HS-5 (cell line): Measurements from ENCODE around the gene RALGPS1.
A peak's percentile ranks its signal among the peaks of the same experiment; 100 is the strongest.

ENCODE experiments used
- DNase-seq: peaks from one replicate; pipeline ENCODE4 v3.0.0-alpha.2; 2012; ENCODE audit warnings: low read depth

RALGPS1 gene

DNA sequence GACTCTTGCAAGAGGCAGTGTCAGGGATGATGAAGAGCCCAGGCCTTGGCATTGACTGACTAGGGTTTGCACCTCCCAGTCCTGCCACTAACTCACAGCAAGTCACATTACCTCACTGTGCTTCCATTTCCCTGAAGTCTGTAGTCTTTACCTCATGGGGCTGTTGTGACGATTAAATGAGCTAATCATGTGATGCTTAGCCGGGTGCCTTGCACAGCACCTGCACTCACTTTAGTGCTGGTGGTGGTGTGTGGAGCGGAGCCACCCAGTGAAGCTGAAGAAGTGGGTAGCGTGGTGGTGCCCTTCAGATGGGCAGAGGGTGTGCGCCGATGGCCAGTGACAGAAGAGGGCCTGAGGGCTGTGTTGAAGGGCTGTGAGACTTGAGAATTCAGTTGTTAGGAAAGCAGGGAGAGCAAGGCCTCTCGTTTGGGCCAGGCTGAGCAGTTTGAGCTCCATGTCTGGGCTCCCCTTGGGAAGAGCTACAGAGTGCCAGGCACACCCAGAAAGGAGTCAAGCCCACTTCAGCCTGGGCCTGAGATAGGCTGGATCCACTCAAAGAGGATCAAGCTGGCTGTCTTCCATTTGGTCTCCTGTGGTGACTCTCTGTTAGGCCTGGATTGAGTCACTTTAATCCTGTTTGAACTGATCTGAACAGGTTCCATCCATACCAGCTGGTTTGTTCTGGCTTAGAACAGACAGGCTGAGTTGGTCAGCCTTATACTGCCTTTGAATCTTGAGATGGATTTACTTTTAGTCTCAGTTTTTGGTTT lies 42.5 kb downstream of the RALGPS1 start:
- DNase-seq: peak; percentile 9

DNA sequence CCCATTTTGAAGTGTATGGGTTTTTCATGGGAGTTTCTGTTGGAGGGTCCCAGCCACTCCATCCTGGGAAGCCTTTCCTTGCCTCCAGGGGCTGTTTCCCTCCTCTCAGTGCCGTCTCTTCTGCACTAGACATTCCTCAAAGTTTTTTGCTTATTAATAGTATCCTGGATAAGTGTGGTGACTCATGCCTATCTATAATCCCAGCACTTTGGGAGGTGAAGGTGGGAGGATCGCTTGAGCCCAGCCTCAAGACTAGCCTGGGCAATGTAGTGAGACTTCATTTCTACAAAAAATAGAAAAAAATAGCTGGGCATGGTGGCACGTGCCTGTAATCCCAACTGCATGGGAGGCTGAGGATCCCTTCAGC lies 43.1 kb downstream of the RALGPS1 start:
- peak; percentile 29 for DNase-seq

DNA sequence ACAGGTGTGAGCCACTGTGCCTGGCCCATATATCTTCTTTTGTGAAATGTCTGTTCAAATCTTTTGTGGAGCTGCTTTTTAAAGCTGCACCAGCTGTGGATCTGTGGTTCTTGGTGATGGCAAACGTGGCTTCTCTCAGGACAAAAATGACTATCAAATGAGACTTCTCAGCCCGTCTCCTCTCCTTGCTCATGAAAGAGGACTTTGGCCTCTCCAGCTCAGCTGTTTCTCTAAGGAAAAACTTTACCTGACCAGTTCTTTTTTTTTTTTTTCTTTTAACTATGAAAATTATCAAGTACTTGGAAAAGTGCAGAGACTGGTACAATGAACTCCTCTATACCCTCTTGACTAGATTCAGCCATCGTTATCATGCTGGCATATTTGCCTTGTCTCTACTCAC lies 44.8 kb downstream of the RALGPS1 start:
- DNase-seq: no peak

DNA sequence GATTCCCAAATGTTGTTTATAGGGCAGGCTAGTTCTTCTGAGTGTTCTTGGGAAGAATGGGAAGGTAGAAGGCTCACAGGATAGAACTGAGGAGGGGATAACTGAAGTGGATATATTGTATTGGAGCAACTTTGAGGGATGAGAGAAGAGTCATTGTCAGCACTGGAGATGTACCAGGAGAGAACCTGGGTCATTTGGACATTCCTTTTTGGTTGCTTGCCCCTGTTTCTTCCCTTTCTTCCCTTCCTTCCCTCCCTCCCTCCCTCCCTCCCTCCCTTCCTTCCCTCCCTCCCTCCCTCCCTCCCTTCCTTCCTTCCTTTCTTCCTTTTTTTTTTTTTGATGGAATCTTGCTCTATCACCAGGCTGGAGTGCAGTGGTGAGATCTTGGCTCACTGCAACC lies 45.3 kb downstream of the RALGPS1 start:
- no peak for DNase-seq

DNA sequence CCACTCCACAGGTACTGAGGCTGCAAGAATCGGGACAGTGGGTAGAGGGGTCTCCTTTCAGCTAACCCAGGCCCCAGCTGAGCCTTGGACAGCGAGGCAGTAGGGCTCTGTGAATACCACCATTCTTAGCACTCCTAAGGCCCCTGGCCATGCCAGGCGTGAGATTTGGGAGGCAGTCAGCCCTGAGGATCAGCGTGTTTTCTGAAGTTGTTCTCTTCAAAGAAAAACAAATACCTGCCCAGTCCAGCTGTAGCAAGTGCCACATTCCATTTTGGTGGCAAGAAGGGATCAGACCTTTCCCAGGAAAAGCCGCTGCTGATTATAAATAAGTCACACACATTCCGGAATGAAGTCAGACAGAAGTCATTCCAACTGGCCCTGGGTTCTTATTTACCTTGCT lies 47.8 kb downstream of the RALGPS1 start:
- DNase-seq: no peak

DNA sequence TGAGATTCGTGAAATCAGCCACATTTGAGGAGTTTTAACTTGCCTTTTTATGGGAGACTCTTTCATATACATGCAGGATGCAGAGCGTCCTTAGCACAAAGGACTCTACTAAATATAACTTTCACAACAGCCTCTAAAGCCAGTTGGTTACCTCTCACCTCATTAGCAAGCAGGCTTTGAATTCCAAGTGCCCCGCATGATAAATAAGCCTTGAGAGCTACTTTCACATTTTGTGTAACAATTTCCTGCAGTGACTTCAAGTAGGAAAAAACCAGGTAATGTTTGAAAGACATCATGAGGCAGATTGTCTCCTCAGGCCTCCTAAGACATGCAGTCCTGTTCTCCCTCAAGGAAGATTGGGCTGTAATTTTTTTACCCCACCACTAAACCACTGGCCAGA lies 50.5 kb downstream of the RALGPS1 start:
- no peak for DNase-seq

DNA sequence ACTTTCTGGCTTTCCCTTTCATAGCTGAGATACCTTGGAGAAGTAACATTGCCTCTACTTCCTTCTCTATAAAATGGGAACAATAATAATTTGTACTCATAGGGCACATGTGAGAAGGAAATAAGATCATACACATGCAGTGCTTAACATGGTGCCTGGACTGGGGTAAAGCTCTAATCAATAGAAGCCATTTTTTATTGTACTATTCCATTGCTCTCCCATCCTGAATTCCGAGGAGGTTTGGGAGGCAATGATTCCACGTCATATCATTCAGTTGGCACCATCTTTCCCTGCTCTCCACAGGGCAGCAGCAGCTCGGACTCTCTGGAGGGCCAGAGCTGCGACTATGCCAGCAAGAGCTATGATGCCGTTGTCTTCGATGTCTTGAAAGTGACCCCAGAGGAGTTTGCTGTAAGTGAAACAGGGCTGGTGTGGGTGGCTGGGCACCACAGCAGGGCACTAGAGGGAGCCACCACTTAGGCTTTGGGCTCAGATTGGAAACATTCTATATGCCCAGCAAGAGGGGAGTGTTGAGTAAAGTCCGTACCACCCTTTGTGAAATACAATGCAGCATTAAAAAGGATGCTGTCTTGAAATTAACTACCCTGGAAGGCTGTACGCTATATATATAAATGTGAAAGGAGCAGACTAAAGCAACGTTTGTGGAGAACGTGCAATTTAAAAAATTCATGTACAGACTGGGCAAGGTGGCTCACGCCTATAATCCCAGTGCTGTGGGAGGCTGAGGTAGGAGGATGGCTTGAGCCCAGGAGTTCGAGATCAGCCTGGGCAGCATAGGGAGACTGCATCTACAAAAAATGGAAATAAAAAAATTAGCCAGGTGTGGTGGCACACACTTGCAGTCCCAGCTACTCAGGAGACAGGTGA lies 51.2 kb downstream of the RALGPS1 start:
- DNase-seq: no peak

DNA sequence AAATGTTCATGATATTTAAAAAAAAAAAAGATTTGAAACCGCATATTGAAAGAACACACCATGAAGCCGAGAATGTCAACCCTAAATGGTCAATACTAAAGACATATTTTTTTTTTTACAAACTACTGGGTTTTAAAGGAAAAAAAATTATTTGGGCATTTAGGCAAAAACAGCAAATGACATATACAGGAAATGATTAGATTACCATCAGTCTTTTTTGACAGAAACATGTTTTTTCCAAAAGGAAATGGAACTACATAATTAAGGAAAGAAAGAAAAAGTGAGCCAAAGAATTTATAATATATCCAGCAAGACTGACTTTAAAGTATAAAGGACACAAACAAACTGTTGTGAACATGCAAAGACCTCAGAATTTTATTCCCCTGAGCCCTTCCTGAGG lies 56.7 kb downstream of the RALGPS1 start:
- no peak for DNase-seq

DNA sequence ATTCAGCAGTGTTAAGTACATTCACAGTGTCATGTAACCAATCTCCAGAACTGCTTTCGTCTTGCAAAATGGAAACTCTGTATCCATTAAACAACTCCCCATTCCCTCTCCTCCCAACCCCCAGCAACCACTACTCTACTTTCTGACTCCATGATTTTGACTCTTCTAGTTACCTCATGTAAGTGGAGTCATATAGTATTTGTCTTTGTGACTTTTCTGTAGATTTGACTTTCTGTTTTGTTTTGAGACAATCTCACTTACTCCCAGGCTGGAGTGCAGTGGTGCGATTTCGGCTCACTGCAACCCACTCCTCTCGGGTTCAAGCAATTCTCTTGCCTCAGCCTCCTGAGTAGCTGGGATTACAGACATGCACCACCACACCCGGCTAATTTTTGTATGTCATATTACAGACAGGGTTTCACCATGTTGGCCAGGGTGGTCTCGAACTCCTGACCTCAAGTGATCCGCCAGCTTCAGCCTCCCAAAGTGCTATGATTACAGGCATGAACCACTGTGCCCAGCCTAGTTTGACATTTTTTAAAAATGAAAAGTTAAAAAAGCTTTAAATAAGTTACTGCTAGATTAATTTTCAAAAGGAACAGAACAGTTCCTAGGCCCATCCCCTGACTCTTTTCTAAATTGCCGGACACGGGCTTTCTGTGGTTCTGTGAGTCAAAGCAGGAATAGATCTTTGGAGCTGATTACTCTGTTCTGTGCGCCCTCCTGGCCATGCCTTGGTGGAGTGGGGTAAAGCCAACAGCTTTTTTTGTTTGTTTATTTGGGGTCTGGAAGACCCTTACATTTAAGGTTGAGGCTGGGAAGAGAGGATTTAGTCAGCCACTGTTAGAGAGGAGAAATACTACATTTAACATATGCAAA lies 59.3 kb downstream of the RALGPS1 start:
- DNase-seq: no peak

DNA sequence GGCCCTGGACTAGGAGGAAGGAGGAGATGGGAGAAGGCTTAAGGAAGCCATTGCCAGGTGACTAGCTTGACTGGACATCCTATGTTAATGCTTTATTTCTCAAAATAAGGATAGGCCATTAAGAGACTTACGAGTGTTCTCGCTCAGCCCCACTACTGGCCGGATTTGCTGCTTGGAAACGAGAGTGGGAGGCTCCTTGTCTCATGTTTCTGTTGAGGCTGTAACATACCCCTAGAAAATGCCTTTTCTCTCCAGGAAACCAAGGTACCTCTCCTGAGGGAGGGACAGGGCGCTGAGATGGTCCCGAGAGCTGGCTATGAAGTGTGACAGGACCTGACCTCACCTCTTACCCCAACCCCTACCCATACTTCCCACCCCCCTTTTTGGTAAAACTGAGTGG lies 60.0 kb downstream of the RALGPS1 start:
- DNase-seq: no peak

DNA sequence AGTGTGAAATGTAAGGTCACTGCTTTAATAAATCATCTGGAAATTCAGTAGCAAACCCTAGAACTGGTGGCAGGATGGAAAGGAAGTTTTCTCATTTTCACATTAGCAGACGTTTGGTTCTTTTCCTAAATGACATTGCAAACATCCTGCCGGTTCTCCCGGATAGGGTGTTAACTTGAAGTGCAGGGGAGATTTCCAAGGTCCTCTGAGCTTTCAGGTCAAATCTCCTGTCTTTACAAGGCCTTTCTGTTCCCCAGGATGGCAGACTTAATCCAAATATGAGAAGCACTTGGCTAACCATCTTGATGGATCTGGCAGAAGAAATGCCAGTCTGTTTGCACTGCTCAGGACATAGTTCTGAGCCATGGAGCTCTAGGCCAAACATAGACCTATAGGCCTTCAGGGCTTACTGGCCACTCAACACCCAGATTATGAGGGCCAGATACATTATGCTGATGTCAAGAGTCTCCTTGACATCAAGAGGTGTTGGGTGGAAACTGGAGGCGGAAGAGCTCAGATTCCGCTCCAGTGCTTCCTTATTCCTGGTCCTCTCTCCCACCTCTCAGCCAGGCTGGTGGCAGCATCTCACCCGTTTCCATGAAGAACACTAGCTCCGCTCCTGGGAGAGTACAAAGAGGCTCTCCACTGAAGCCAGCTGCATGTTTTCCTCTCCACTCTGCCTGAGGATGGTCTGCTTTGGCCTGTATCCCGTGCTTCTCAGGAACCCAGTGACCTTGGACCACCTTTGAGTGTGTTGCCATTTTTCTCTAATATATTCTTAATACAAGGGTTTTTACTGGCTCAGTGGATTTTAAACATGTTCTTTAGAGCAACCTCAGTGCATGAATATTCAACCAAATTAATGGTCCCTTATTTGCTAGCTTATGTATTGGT lies 61.0 kb downstream of the RALGPS1 start:
- no peak for DNase-seq

DNA sequence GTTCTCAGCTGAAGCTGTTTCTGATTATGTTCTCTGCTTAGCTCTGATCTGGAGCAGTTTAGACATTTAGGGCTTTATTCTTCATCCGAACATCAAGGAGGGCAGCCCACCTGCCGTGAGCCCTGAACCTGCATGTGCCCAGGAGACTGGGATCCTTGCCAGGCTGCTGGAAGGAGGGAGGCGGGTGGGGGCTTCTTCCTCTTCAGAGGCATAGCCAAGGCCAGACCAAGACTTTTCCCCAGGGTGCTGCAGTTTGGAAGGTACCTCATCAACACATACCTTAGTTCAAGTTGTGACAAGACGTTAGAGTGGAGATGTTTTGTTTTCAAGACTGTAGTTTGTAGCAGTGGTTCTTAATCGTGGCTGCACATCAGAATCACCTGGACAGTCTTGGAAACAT lies 64.9 kb downstream of the RALGPS1 start:
- no peak for DNase-seq

DNA sequence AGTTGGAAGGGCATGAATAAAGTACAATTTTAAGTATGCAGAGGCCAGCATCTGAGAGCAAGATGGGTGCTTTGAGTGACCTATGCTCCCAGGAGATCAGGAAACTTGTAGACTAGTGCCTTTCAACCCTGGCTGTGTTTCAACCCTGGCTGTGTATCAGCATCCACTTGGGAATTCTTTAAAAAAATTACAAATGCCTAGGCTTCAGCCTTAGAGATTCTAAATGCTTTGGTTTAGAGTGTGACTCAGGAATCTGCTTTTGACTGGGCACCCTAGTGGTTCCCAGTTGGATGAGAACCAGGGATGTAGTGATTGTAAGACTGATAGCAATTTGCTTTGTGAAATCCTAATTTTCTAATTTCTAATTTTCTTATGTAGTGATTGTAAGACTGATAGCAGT lies 65.6 kb downstream of the RALGPS1 start:
- DNase-seq: no peak

DNA sequence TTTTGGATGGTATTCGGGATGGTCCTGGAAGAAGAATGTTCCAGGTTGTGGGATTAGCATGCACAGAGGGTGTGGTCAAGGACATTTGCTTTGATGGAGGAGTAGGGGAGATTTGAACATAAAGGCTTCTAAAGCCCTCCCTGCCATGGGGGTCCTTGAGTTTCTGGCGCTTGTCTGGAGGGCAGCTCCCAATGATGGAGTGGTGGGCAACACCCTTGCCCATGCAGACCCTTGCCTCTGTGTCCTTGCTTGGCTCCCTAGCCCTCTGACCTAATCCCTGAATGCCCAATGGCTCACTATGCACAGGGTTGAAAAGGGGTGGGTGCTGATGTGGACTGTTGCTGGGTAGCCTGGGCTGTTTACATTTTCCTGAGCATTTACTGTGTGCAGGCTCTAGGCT lies 66.6 kb downstream of the RALGPS1 start:
- no peak for DNase-seq

DNA sequence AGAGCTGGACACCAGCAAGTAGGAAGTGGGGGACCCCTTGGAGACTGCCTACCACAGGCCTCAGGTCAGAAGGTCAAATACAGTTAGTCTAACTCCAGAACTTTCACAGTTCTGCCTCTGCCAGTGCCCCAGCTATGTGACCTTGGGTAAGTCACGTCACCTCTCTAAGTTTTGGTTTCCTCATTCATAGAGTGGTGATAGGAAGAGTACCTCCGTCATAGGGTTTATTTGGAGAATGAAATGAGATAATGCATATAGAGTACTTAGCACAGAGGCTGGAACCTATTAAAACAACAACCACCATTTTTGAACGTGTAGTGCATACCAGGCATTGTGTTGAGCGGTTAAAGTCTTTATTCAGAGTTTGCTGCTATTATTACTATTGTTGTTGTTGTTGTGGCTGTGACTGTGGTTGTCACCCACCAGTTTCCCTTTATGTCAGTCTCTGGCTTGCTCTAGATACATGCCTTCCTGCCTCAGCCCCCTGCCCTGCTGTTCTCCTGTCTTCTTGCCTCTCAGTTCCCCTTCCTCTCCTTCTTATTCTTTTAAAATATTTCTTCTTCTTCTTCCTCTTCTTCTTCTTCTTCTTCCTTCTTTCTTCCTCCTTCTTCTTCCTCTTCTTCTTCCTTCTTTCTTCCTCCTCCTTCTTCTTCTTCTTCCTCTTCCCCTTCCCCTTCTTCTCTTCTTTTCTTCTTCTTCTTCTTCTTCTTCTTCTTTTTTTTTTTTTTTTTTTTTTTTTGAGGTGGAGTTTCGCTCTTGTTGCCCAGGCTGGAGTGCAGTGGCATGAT lies 67.8 kb downstream of the RALGPS1 start:
- no peak for DNase-seq

DNA sequence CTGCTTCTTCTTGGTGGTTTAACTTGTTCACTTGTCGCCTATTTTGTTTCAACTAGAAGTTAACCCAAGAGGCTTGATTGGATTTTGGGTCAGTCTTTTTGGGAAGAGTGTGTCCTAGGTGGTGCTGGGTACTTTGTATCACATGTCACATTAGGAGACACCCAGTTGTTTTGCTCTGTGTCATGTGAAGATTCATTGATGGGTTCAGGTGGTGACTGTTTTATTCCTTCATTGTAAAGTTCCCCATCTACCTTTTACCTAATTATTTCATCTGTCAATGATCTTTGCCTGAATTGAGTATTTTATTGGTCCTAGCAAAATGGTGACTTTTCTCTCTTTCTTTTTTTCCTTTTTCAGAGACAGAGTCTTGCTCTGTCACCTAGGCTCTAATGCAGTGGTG lies 69.2 kb downstream of the RALGPS1 start:
- no peak for DNase-seq

DNA sequence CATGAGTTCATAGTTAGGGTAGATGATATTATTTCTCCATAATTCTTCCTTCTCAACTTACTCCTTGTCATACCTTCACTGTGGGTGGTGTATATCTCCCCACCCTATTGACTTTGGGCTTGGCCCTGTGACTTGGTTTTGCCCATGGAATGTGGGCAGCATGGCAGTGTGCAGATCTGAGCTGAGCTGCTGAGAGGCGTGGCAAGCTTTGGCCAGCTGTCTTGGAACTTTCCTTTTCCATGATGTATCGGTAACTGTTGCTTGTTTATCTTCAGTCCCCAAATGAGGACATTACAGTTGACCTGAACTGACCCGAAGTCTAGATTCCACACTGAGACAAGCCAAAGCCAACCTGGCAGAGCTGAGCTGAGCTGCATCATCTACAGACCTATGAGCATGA lies 70.4 kb downstream of the RALGPS1 start:
- DNase-seq: no peak

DNA sequence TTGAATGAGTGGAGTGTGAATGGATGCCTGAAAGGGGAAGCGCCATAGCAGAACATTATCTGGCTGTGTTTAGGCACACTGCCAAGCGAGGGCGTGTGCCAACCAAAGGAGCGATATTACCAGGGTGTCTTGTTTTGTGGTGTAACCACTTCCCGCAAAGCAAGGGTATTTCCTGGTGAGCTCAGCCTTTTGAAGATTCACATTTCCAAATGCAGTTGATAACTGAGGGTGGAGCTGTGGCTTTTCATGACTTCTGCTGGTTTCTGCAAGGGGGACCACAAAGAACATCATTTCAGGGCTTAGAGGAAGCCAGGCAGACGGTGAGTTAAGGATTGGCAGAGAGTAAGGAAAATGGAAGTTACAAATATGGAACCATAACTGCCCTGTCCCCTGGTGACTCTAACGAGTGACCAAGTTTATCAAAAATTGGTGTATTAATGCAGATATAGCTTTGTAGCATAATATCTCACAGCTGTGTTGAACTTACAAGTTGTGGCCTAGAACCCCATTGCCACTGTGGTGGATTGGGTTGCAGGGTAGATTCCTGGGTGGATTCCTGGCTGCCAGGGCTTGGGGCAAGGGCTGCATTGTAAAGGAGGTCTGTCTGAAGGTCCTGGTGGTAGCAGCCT lies 71.4 kb downstream of the RALGPS1 start:
- DNase-seq: peak; percentile 88

DNA sequence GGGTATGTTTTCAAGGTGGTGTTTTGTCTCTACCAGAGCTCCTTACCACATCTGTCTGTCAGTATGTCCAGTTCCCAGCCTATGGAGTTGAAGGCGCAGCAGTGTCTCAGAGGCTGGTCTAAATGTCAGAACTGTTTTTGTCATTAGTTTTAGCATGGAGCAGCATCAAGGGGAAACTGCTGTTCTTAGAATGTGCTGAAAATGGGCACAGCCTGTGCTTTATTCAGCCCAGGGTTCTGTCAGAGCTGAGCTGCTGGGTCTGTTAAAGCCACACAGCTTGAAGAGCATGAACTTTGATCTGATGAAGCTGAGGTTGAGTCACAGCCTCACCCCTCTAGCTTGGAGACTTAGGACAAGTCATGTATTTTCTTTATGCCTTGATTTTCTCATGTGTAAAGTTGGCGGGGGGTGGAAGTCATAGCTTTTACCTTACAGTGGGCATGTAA lies 71.9 kb downstream of the RALGPS1 start:
- no peak for DNase-seq

DNA sequence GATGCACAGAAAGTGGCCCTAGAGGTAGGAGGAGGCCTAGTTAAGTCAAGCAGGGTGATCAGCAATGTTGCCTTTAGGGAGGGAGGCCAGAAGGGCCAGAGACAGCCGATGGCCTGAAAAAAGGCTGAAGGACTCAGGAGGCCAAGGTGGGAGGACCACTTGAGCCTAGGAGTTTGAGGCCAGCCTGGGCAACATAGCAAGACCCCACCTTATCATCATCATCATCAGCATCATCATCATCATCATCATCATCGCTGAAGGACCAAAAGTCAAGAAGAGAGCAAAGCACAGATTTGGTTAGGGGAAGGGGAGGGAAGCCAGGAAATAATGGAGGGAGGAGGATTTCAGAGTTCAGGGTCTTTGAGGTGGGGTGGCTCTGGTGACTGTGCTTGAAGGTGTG lies 74.3 kb downstream of the RALGPS1 start:
- DNase-seq: no peak
